ENCODE measurements around the gene MYO1B. TPM values are rescaled to one million over a fixed set of nuclear protein-coding genes. Genes with fewer than 3 reads are reported as not detected.

The MYO1B gene
- total RNA-seq, 1 experiment from 2014 or later: 43.6 TPM

DNA sequence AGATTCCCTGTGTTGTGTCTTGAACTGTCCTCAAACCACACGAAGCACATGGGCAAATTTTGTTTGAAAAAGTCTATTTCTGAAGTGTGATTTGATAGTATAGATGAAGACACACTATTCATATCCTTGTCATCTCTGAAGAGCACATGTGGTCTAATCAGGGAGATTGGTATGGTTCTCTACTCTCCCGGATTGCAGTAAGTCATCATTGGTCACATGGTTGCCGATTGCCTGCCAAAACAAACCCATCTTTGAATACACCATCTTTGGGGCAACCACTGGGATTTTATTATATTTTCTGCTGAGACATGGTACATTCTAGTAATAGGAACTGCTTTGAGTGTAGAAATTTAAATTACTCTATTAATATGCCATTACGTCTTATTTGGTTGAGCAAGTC, 186.9 kb downstream of the MYO1B start (continued):
- TF ChIP-seq ZNF281 (CRISPR knock-in tag; IDR thresholded peaks at IDR 0.05) (no peak), FOXJ3 (CRISPR knock-in tag; IDR thresholded peaks at IDR 0.05; ENCODE audit: borderline replicate concordance) (no peak), KAT7 (CRISPR knock-in tag; IDR thresholded peaks at IDR 0.05; ENCODE audit: borderline replicate concordance) (no peak), ETV6 (CRISPR knock-in tag; IDR thresholded peaks at IDR 0.05) (no peak), JUN (CRISPR knock-in tag; IDR thresholded peaks at IDR 0.05) (no peak), ZBTB21 (CRISPR knock-in tag; IDR thresholded peaks at IDR 0.05; ENCODE audit: borderline replicate concordance) (no peak), GTF2I (CRISPR knock-in tag; conservative IDR thresholded peaks at IDR 0.05) (no peak), RELA (CRISPR knock-in tag; IDR thresholded peaks at IDR 0.05; ENCODE audit: borderline replicate concordance) (no peak), CTCF (IDR thresholded peaks at IDR 0.05) (no peak), TP53 (CRISPR knock-in tag; IDR thresholded peaks at IDR 0.05) (no peak), ZNF671 (CRISPR knock-in tag; IDR thresholded peaks at IDR 0.05) (no peak), ZNF232 (CRISPR knock-in tag; IDR thresholded peaks at IDR 0.05) (no peak)

GRCh38 chr2:191434072-191434471, 188.9 kb downstream of the MYO1B start:
- H3K4me3 Mint-ChIP-seq: no peak overlapping the region
- ChIA-PET CTCF (interaction anchor here (1.1 kb wide), 1 partner anchor 216 kb away, joined by 4 read pairs; no protein-coding TSS in a partner anchor), POLR2A (no interaction called here)
- ATAC-seq: peak; percentile 59
- H3K27me3 Mint-ChIP-seq (ENCODE audit: low read depth): no peaks in the 10 kb centered on the region
- no peak overlapping the region for H3K27ac Mint-ChIP-seq
- DNase-seq (ENCODE audit: low spot score): no peak
- H3K9me3 Mint-ChIP-seq: peaks cover 13% of the 10 kb centered on the region
- H3K4me1 Mint-ChIP-seq: no peaks in the 10 kb centered on the region
- no peaks in the 10 kb centered on the region for H3K36me3 Mint-ChIP-seq
- TF ChIP-seq SP1 (CRISPR knock-in tag; conservative IDR thresholded peaks at IDR 0.05) (no peak), ZNF416 (CRISPR knock-in tag; IDR thresholded peaks at IDR 0.05) (no peak), ZNF317 (CRISPR knock-in tag; IDR thresholded peaks at IDR 0.05; ENCODE audit: borderline replicate concordance, low read depth) (no peak), JAZF1 (CRISPR knock-in tag; IDR thresholded peaks at IDR 0.05) (no peak), KAT7 (CRISPR knock-in tag; IDR thresholded peaks at IDR 0.05; ENCODE audit: borderline replicate concordance) (no peak), FOXJ3 (CRISPR knock-in tag; IDR thresholded peaks at IDR 0.05; ENCODE audit: borderline replicate concordance) (no peak), NFATC4 (CRISPR knock-in tag; IDR thresholded peaks at IDR 0.05) (no peak), MLX (CRISPR knock-in tag; IDR thresholded peaks at IDR 0.05) (no peak), USF1 (CRISPR knock-in tag; IDR thresholded peaks at IDR 0.05) (no peak), FOXK1 (CRISPR knock-in tag; IDR thresholded peaks at IDR 0.05) (no peak), ESRRA (CRISPR knock-in tag; IDR thresholded peaks at IDR 0.05; ENCODE audit: borderline replicate concordance) (no peak), GABPB1 (CRISPR knock-in tag; IDR thresholded peaks at IDR 0.05) (no peak), GRHL2 (CRISPR knock-in tag; IDR thresholded peaks at IDR 0.05; ENCODE audit: insufficient replicate concordance, severe bottlenecking) (no peak), FOXP4 (CRISPR knock-in tag; IDR thresholded peaks at IDR 0.05) (no peak), MYBL2 (CRISPR knock-in tag; IDR thresholded peaks at IDR 0.05) (no peak), JUN (CRISPR knock-in tag; IDR thresholded peaks at IDR 0.05) (no peak)
- TF ChIP-seq, protein P1, sequence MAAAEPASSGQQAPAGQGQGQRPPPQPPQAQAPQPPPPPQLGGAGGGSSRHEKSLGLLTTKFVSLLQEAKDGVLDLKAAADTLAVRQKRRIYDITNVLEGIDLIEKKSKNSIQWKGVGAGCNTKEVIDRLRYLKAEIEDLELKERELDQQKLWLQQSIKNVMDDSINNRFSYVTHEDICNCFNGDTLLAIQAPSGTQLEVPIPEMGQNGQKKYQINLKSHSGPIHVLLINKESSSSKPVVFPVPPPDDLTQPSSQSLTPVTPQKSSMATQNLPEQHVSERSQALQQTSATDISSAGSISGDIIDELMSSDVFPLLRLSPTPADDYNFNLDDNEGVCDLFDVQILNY (CRISPR knock-in tag; IDR thresholded peaks at IDR 0.05): no peak
- TF ChIP-seq, protein P2, sequence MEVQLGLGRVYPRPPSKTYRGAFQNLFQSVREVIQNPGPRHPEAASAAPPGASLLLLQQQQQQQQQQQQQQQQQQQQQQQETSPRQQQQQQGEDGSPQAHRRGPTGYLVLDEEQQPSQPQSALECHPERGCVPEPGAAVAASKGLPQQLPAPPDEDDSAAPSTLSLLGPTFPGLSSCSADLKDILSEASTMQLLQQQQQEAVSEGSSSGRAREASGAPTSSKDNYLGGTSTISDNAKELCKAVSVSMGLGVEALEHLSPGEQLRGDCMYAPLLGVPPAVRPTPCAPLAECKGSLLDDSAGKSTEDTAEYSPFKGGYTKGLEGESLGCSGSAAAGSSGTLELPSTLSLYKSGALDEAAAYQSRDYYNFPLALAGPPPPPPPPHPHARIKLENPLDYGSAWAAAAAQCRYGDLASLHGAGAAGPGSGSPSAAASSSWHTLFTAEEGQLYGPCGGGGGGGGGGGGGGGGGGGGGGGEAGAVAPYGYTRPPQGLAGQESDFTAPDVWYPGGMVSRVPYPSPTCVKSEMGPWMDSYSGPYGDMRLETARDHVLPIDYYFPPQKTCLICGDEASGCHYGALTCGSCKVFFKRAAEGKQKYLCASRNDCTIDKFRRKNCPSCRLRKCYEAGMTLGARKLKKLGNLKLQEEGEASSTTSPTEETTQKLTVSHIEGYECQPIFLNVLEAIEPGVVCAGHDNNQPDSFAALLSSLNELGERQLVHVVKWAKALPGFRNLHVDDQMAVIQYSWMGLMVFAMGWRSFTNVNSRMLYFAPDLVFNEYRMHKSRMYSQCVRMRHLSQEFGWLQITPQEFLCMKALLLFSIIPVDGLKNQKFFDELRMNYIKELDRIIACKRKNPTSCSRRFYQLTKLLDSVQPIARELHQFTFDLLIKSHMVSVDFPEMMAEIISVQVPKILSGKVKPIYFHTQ (CRISPR knock-in tag; IDR thresholded peaks at IDR 0.05): no peak
